HuH-7.5 (cell line): ENCODE measurements around the gene CCDC69.
"Not testable (repeated sequence)": the region's sequence is repeated elsewhere in the genome, so short reads cannot be mapped to it uniquely, and the experiment has no call there.

ENCODE experiments used
- DNase-seq: peaks from one replicate; pipeline ENCODE4 v3.0.0; 2011; ENCODE audit warnings: low spot score

CCDC69 gene, protein sequence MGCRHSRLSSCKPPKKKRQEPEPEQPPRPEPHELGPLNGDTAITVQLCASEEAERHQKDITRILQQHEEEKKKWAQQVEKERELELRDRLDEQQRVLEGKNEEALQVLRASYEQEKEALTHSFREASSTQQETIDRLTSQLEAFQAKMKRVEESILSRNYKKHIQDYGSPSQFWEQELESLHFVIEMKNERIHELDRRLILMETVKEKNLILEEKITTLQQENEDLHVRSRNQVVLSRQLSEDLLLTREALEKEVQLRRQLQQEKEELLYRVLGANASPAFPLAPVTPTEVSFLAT

DNA sequence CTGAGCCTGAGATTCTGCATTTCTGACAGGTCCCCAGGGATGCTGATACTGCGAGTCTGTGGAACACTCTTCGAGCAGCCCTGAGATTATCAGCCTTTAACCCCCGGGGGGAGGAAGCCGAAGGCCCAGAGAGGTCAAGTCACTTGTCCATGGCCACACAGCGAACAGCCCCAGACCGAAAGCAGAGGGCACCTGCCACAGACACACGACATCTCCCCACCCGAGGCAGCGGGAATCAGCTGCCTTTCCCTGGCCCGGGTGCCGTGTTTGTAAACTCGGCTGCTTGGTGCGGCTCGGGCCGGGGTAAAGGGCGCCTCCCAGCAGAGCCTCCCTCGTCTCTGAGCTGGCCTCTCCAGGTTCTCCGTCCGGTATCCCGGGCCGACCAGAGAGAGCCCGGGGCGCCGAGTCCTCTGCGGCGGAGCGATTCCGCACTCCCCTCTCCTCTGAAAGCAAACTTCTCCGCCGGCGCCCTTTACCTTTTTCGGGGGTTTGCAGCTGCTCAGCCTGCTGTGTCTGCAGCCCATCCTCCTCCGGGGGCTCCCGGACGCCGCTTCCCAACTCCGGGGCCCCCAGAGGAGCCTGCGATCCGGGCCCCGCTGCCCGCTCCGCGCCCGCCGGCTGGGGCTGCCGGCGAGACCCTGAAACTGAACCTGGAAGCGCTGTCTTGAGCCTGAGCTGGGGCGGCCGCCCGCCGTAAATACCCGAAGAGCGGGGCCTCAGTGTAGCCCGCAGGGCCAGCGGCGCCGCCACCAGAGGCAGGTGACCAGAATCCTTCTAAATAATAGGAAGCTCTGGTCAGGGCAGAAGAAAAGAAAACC lies at the start of gene CCDC69:
Gene CCDC69 (minus strand): TSS at position 646 of the 818 bp plus-strand sequence. CDS start 122 bp downstream, at position 524.
- DNase-seq: peak; percentile 66

GRCh38 chr5:151271336-151271735 lies 47.4 kb upstream of the CCDC69 start:
- no peak for DNase-seq

- DNase-seq: no peak
These were observed 46.7 kb upstream of the CCDC69 start for GRCh38 chr5:151270599-151270998.

DNA sequence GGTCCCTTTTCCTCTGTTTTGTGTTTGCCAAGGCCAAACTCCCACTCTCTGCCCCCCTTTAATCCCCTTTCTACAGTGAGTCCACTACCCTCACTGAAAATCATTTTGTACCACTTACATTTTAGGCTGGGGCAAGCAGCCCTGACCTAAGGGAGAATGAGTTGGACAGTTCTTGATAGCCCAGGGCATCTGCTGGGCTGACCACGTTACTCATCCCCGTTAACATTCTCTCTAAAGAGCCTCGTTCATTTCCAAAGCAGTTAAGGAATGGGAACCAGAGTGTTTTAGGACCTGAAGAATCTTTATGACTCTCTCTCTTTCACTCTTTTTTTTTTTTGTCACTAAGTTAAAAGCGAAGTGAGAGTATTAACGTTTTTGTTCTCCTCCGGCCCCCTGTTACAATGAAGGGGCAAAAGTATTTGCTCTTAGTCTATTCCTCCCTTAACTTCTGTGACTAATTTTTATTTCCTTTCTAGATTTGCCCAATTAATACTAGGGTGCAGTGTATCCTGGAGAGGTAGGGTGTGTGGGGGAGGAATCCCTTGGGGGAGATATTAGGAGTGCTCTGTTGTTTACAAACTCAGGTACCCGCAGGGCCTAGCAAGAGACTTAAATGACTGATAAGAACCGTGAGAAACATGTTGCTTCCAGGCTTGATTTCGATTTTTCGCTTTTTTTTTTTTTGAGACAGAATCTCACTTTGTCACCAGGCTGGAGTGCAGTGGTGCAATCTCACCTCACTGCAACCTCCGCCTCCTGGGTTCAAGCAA lies 43.8 kb upstream of the CCDC69 start:
- DNase-seq: no peak

DNA sequence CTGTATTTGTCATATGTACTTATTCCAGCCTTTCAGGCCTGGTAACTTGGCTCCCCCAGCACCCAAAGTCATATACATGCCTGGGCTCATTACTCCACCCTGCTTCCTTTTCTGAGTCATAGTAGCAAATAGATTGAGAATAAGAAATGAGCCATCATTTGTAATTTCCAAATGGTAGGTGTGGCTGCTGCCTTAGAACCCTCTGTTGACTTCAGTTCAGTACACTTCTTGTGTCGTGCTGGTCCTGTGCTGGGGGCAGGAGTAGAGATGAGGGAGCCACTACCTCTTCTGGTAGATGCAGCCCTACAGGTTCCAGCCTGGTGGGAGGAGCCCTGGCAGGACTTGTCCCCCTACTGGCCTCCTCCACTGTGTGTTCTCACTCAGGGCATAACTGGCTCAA lies 40.2 kb upstream of the CCDC69 start:
- no peak for DNase-seq

DNA sequence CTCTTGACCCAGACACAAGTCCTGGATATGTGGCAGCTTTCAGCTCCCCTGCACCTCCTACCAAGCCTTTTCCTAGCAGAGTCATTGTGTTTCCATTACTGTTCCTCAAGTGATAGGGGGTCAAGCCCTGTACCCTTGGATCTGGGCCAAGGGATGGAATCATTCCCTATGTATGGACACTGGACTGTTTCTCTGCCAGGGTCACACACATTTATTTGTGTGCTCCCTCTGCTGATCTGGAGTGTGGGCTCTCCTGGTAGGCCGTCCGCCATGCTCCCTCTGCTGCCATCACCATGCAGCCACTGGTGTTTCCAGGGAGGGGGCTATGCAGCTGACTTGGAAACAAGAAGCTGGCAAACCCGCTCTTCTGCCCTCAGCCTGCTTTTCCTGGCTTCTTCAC lies 38.6 kb upstream of the CCDC69 start:
- no peak for DNase-seq

- DNase-seq: no peak
These were observed 36.0 kb upstream of the CCDC69 start for GRCh38 chr5:151259931-151260330.

DNA sequence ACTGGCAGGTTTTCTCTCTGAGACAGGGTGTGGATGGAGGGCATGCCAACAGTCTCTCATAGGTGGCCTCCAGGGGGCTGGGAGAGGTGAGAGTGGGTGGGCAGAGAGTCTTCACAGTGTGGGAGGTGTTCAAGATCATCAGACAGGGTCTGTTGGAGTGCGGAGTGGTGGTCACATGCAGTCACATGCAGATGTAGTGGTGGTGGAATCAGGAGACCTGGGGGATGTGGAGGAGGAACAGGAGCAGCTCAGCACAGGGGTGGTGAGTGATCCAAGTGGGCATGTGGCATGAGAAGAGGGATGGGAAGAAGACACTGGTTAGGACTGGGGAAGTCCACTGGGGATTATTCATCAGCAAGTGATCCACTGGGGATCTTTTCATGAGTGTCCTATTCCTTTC lies 34.9 kb upstream of the CCDC69 start:
- DNase-seq: no peak

DNA sequence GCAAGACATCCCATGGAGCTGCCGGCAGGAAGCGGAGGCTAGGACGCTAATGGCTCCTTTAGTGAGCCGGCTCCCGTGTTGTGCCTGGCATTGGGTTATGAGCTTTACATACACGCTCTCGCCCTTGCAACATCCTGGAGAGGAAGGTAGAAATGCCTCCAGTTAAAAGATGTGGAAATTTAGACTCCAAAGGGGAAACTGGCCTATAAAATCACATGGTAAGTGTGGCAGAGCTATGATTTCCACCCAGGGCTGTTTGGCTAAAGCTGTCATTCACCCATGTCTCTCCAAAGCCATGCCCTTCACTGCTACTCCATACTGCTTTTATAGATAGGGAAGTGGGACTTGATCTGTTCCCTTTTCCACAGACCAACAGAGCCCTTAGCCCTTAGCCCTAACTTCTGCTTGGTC lies 34.3 kb upstream of the CCDC69 start:
- no peak for DNase-seq

DNA sequence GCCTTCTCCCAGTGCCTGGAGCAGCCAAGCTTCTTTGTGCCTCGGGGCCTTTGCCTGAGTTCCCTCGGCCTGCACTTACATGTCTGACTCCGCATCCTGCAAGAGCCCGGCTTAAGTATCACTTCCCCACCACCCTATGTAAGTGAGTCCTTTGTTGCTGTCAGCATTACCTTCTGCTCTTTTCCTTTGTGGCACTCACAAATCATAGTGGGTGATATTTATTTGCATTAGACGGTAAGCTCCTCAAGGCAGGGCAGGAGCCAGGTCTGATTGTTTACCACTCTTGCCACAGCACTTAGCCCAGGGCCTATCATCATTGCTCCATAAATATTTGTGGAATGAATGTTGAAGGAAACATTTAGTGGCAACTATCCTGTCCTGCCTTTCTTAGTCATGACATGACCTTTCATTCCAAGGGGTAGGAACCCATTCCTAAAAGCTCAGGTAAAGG lies 33.9 kb upstream of the CCDC69 start:
- no peak for DNase-seq

DNA sequence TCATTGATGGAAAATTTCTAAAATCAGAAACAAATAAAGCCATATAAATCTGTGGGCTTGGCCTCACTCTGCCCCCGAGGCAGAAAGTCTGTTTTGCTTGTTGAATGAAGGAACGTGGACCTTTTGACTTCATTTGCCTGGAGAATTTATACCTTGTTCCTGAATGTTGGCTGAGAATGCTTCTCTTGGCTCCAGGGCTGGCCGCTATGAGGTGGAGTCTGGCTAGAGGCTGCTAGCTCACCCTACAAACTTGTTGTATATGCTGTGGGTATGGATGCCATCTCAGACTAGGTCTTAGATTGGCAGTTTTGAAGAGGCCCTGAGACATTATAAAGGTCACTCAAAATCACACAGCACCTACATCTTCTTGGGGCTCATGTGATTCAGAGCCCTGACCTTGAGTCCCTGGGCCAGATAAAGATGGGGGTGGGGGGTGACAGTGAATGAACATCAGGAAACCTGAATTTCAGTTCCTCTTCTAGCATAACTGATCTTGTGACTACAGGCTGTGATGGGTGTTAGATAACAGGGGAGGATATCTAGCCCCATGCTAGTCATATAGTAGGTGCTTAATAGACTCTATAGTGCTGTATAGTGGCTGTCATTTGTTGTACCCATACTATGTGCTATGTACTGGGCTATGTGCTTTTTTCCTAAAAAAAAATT lies 31.9 kb upstream of the CCDC69 start:
- DNase-seq: no peak

DNA sequence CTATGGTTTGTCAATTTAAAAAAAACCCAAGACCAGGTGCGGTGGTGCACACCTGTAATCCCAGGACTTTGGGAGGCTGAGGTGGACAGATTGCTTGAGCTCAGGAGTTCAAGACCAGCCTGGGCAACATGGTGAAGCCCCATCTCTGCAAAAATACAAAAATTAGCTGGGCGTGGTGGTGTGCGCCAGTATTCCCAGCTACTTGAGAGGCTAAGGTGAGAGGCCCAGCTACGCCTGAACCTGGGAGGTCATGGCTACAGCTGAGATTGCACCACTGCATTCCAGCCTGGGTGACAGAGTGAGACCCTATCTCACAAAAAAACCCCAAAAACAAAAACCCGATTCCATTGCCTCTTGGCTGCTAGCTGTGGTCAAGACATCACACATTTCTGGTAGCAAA lies 31.1 kb upstream of the CCDC69 start:
- not testable (repeated sequence) for DNase-seq

DNA sequence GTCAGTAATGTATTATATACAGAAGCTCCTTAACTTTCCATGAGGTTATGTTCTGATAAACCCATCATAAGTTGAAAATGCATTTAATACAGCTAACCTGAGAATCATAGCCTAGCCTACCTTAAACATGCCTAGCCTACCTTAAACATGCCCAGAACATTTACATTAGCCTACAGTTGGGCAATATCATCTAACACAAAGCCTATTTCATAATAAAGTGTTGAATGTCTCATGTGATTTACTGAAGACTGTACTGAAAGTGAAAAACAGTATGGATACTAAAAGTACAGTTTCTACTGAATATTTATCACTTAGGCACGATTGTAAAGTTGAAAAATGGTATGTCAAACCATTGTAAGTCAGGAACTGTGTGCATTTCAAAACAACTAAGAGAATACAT lies 30.7 kb upstream of the CCDC69 start:
- no peak for DNase-seq

DNA sequence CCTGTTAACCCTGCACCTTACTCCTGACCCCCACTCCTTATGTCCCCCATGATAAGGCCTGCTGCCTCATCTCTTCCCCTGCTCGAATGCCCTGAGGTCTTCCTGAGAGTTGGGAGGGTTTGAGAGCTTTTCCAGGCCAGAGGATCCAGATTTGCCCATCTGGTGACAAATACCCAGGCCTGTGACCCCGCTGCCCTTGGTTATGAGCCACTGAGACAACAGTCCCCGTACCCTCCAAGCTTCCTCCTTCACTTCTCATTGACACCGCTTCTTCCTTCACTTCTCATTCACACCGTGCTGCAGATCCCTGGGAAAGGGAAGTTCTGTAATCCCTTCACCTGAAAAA lies 29.7 kb upstream of the CCDC69 start:
- no peak for DNase-seq

DNA sequence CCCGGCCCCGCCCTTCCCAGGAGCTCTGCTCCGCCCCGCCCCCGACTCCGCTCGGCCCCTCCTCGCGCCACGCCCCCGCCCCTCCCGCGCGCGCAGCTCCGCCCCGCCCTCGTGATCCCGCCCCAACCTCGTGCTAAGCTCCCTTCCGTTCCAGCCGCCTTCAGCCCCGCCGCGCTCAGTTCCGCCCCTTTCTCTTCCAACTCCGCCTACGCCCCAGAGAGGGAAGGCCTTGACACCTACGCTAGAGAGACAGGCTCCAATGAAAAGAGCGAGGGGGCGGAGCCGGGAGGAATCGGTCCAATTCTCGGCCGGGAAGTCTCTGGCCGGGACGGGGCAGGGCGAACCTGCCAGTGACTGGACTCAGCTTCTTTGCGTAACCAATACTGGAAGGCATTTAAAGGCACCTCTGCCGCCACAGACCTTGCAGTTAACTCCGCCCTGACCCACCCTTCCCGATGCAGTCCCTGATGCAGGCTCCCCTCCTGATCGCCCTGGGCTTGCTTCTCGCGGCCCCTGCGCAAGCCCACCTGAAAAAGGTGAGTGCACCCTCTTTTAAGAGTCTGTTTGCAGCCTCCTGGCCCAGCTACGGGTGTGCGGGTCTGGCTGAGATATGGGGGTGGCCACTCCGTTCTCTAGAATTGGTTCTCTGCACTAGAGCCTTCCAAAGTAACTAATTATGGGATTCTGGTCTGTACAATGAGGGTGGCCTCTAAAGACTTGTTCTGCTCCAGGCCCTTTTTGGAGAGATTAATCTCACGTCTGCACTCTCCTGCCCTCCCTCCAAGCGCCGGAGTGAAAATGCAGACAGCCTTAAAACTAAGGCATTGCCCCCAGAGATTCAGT lies 29.1 kb upstream of the CCDC69 start, which contains the start of gene GM2A:
Gene GM2A (plus strand): TSS at position 424 of the 843 bp plus-strand sequence. CDS start 32 bp downstream, at position 456.
- DNase-seq: peak; percentile 81

DNA sequence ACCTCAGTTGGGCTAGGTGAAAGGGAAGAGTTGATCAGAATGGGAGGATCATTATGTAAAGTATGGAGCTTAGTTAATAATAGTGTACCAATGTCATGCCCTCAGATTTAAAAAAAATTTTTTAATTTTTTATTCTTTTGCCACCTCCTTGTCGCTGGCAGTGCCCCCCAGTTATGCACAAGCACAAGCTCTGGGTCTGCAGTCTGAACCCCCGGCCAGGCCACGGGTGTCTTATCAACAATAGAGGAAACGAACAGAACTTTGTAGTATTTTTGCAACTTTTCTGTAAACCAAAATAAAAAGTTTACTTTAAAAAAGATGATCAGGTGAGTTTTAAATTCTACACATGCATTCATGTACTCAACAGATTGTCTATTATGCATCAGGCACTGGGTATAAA lies 27.7 kb upstream of the CCDC69 start:
- no peak for DNase-seq

DNA sequence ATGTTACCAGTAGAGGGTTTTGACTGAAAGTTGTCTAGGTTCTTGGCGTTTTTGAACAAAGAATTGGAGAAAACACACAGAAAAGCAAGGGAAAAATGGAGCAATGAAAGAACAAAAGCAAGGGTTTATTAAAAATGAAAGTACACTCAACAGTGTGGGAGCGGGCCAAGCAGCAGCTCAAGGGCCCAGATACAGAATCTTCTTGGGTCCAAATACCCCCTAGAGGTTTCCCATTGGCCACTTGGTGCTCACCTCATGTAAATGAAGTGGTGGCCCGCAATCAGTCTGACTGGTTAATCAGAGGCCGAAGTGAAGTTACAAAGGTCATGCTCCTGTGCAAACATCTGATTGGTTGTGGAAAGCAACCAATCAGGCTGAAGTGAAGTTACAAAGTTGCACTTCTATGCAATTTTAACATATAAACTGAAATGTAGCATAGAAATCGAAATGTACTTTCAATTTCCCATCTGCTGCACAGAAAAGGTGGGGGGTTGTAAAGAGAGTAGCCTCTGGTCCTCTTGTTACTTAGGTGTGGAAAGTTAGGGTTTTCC lies 27.2 kb upstream of the CCDC69 start:
- DNase-seq: no peak

DNA sequence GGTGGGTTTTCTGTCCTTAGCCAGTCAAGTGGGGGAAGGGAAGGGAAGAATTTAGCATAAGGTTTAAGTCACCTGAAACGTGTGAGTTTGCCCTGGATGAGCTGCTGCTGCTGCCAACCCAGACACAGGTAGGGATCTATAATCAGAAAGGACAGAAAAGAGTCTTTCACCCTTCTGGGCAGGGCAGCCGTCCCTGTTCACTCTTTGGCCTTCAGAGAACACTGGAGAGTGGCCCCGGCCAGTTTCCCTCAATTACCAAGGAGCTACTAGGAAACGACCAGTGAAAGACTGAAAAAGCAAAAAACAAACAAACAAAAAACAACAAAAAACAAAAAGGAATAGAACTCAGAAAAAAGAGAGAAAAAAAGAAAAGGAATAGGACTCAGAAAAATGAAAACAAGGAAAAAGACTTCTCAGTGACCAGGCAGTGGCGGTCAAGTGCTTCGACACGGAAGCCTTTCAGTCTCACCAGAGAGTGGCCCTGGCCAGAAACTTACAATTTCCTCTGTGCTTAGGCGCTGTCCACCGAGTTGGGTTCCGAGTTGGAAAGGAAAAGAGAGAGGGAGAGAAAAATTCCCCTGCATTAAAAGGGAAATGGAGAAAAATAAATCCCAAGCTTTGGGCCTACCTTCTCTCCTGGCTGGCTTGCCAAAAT lies 26.6 kb upstream of the CCDC69 start:
- no peak for DNase-seq

DNA sequence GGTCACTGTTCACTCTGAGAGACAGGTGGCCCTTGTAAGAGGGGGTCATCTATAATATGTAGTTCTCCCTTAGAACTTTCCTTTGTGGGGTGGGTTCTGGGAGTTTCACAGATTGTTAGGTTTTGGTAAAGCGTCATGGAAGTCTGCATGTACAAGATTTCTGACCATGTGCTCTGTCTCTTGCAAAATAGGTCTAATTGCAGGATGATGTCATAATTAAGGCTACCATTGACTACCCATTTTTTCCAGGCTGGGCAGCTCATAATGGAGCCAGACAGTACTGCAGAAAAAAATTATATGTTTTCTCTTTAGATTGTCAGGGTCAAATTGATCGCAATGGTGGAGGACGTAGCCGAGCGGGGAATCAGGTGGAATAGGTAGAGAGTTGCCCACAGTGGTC lies 25.4 kb upstream of the CCDC69 start:
- no peak for DNase-seq

DNA sequence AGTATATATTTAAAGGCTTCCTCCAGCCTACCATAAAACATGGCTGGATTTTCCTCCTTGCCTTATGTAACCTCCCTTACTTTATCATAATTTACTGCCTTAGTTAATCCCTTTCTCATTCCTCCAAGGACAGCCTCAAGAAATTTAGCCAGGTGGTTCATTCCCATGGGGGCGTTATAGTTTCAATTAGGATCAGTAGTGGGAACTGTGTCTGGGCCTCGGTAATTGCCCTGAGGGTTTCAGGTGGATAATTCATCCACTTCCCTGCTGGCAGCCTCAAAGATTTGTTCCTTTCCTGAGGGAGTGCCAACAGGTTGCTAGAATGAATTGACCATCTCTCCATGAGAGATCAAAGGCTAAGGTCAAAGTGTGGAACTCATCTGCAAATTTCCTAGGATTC lies 24.8 kb upstream of the CCDC69 start:
- DNase-seq: no peak
